Lower leg skin (tissue), 4 donors: ENCODE data around the gene GJD2. TPM values are rescaled to one million over a fixed set of nuclear protein-coding genes. Genes with fewer than 3 reads are reported as not detected.

Experiments used
- DNase-seq, 2 donors: peaks; one replicate each; pipeline ENCODE4 v3.0.0-alpha.2; 2019; ENCODE audit warnings: low spot score in 2 of 2
- H3K4me3 ChIP-seq: fragments of 200-600 bp; sonication (generic); 2 replicates; pipeline ENCODE4 v1.5.1; 2017; ENCODE audit warnings: mild to moderate bottlenecking, low read depth; ENCODE audit not compliant: poor library complexity, severe bottlenecking
- CTCF ChIP-seq, 3 donors: fragments of 450-650 bp; IDR thresholded peaks; one replicate each; pipeline ENCODE4 v1.5.1; 2016; ENCODE audit warnings: antibody characterized with exemption in 3 of 3, mild to moderate bottlenecking in 3 of 3, moderate library complexity in 2 of 3
- POLR2A ChIP-seq, 2 donors: fragments of 450-650 bp; IDR thresholded peaks; one replicate each; pipeline ENCODE4 v1.6.1; 2016 to 2017; ENCODE audit warnings: antibody characterized with exemption in 2 of 2, mild to moderate bottlenecking in 1 of 2, moderate library complexity in 1 of 2
- WGBS, 2 donors: methylation state at CpG; one replicate each; pipeline ENCODE4 v1.1.5; 2018; 5-methylcytosine and 5-hydroxymethylcytosine counted together
- intact Hi-C: fragments of 100-400 bp; cut with DNase I; formaldehyde crosslinking; loops from one replicate; pipeline ENCODE4 v1.15.0; 2023; ENCODE audit warnings: low total_unique reads
- total RNA-seq, 4 donors: library from RNA; depleted of rRNA; stranded (reverse); fragments of >200 nt; gene quantifications; one replicate each; pipeline ENCODE4 v1.1.0, GENCODE V29; 2016

Gene GJD2
- total RNA-seq, 4 donors from 2014 or later = not detected

GRCh38 chr15:34729886-34730285 is 24.9 kb downstream of the GJD2 start:
- TF ChIP-seq POLR2A (IDR thresholded peaks at IDR 0.05) (no peak), CTCF (IDR thresholded peaks at IDR 0.05) (no peak)
- no peak overlapping the region for H3K4me3 ChIP-seq
- WGBS, 2 donors = 47 to 53% methylated on average over 1 of the region's 1 CpG
- intact Hi-C loops = no loop called here
- DNase-seq = no peak

GRCh38 chr15:34729056-34729455 is 25.7 kb downstream of the GJD2 start:
- intact Hi-C loops = no loop called here
- TF ChIP-seq CTCF (IDR thresholded peaks at IDR 0.05) (no peak), POLR2A (IDR thresholded peaks at IDR 0.05) (no peak)
- 61 to 62% methylated on average over 2 of the region's 2 CpGs for WGBS, 2 donors
- no peak overlapping the region for H3K4me3 ChIP-seq
- no peak for DNase-seq

GRCh38 chr15:34726406-34727100 is 28.2 kb downstream of the GJD2 start:
- DNase-seq = no peak
- no peak for TF ChIP-seq POLR2A (IDR thresholded peaks at IDR 0.05)
- no peak for TF ChIP-seq CTCF (IDR thresholded peaks at IDR 0.05)
- intact Hi-C loops = no loop called here
- H3K4me3 ChIP-seq = no peak overlapping the region
- 71 to 73% methylated on average over 2 of the region's 2 CpGs for WGBS, 2 donors

GRCh38 chr15:34725556-34725955 is 29.2 kb downstream of the GJD2 start:
- 55 to 56% methylated on average over 2 of the region's 2 CpGs for WGBS, 2 donors
- TF ChIP-seq CTCF (IDR thresholded peaks at IDR 0.05) = no peak
- no peak for TF ChIP-seq POLR2A (IDR thresholded peaks at IDR 0.05)
- no peak for DNase-seq
- intact Hi-C loops = no loop called here
- no peak overlapping the region for H3K4me3 ChIP-seq

- 89 to 92% methylated on average over 1 of the region's 1 CpG for WGBS, 2 donors
- TF ChIP-seq POLR2A (IDR thresholded peaks at IDR 0.05) (no peak), CTCF (IDR thresholded peaks at IDR 0.05) (no peak)
- no peak for DNase-seq
- no peak overlapping the region for H3K4me3 ChIP-seq
- intact Hi-C loops = no loop called here
These were observed 30.3 kb downstream of the GJD2 start for GRCh38 chr15:34724481-34724880.

GRCh38 chr15:34722439-34722836 is 32.4 kb downstream of the GJD2 start:
- WGBS, 2 donors = 31 to 36% methylated on average over 4 of the region's 4 CpGs

More at GRCh38 chr15:34722439-34722836, 32.4 kb downstream of the GJD2 start:
- TF ChIP-seq POLR2A (IDR thresholded peaks at IDR 0.05) (no peak), CTCF (IDR thresholded peaks at IDR 0.05) (no peak)
- no peak for DNase-seq
- intact Hi-C loops = no loop called here
- no peak overlapping the region for H3K4me3 ChIP-seq
